GM18502 (cell line): ENCODE measurements around the gene DAB1.
"Not testable (repeated sequence)": the region's sequence is repeated elsewhere in the genome, so short reads cannot be mapped to it uniquely, and the experiment has no call there.

Experiments used
- ATAC-seq: cut with Tn5 transposase; IDR thresholded peaks from one replicate; pipeline ENCODE4 v1.9.1; 2021; ENCODE audit warnings: mild to moderate bottlenecking; ENCODE audit not compliant: unreplicated experiment, poor library complexity

The DAB1 gene

DNA sequence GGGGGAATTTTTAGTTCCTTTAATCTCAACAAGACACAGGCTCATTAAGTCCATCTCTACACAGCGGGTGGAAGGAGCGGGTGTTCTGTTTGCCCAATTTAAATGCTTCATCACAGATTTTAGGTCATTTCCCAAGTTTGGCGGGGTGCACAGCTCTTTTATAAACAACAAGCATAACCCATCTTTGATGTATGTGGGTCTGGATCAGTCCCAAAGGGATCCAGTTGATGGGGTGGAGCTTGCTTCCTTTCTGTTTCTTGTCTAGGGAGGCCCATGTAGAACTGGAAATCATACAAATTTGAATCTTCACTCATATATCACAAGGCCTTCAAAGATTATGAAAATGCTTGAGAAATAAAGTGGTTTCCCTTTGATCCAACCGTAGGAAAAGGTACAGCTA is 317.6 kb downstream of the DAB1 start:
- no peak for ATAC-seq

DNA sequence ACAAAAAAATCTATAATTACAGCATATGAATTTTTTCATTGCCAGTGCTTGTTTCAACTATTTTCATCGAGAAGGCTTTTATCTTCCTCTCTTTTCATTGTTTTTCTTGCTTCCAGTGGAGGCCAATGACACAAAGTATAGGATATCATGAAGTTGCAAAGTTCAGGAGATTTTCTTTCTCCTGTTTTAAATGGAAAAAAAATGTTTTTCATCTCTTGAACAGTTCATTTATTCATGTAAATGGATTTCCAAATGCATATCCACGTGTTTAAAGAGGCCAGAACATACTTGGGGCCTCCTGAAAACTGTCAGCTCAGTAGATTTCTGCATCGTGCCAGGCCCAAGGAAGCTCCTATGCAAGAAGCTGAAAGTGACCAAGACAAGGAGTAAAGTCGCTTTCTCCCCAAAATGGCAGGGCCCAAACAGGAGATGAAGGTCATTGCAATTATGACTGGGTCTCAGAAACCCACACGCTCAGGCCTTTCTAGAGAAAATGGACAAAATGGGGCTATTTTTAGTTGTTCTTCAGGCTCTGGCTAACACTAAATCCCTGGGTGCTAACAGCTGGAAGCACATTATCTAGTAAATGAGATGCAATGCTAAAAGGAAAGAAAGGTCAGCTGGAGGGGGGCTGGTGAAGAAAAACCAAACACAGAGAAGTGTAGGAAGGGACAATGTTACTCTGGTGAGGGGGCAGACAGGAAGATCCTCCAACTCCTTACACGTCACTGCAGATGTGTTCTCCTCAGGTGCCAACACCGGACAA is 321.1 kb downstream of the DAB1 start:
- no peak for ATAC-seq

DNA sequence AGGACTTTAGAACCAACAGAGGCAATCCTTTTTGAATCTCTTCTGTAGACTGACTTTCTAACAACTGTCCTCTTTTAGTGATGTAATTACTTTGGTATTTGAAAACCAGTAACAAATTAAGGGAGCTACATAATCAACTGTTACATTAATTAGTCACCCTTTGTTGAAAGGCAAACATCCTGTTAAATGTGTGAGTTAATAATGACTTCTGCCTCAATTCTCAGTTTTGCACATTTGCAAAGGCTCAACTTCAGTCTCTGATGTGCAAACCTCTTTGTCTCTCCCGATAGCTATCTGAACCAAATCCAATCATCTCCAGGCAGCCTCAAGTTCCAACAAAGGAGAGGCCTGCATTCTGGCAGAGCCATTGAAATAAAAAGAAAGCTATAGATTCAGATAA is 322.7 kb downstream of the DAB1 start:
- ATAC-seq, result no peak

- no peak for ATAC-seq
Measured at GRCh38 chr1:57094749-57095148, 329.1 kb downstream of the DAB1 start.

DNA sequence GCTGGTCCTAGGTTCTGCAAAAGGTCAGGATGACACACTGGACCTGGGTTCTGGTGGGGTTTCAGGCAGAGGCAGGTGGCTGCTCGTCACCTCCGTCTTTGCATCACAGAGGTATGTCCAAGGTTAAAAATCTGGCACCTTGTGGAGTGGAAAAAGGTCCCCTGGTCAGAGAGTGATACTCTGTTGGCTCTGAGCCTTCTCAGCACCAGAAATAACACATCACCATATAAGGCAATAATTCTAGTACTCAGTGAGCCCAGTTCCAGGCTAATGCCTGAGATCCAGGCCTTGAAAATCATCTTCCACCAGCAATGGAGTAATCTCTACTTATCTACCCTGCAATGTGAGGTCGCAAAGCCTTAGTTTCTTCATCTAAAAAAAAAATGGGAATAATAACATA is 330.7 kb downstream of the DAB1 start:
- ATAC-seq, result no peak

DNA sequence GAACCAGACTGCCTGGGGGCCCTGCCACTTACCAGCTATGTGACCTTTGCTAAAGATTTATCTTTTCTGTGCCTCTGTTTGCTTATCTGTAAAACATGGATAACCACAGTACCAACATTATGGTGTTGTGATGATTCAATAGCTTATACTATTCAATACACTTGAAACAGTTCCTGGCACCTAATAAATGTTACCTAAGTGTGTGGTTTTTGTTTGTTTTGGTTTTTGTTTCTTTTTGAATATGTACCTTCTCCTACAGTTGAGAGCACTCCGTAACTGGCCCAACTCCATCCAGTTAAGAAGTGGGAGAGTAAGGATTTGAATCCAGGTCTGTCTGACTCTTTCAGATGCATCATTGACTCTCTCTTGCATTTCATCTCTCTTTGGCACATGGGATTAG is 332.2 kb downstream of the DAB1 start:
- ATAC-seq, result no peak

- ATAC-seq, result no peak
Measured at GRCh38 chr1:57089855-57090254, 334.0 kb downstream of the DAB1 start.

- ATAC-seq, result no peak
Measured at GRCh38 chr1:57089221-57089620, 334.6 kb downstream of the DAB1 start.

- ATAC-seq, result no peak
Measured at GRCh38 chr1:57088653-57089052, 335.2 kb downstream of the DAB1 start.

GRCh38 chr1:57087660-57088059 is 336.2 kb downstream of the DAB1 start:
- ATAC-seq, result not testable (repeated sequence)

DNA sequence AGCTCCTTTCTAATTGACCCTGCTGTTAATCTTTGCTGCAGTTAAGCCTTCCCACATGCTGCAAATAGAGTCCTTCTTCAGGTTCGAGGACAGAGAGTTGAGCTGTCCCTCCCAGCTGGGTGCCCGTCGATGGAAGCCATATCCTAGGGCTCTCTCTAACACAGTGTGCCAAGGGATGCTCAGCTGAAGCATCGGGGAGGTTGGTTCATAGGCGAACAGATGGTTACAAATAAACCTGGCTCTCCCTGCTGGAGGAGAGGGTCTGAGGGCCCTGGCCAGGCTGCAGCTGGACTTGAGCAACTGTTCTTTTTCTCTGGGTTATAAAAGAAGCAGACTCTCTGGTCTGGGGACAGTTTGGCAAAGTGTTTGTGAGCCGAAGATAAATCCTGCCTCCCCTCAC is 337.7 kb downstream of the DAB1 start:
- ATAC-seq, result no peak

GRCh38 chr1:57084701-57085100 is 339.2 kb downstream of the DAB1 start:
- ATAC-seq, result no peak

DNA sequence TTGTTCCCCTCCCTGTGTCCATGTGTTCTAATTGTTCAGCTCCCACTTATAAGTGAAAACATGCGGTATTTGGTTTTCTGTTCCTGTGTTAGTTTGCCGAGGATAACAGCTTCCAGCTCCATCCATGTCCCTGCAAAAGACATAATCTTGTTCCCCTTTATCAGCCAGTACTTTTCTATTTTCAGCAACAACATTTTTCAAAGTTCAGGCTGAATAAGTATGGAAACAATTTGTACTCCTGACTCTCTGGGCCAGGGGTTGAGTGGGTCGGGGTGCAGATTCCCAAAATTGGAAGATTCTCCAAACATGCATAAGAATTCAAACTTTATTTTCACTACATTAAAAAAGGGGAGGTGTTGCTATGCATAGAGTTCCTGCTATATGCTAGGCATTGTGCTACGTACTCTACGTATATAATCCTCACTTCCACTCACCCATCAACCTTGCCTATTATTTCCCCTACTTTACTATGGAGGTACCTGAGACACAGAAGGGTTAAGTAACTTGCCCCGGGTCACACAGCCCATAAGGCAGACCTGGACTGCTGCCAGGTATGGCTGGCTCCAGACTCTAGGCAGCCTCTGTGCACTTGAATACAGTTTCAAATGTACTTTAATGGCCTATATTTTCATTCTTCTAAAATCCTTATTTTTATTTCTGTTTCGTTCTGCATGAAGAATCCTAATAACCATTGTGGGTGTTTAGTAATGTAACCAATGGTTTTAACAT is 341.0 kb downstream of the DAB1 start:
- no peak for ATAC-seq

DNA sequence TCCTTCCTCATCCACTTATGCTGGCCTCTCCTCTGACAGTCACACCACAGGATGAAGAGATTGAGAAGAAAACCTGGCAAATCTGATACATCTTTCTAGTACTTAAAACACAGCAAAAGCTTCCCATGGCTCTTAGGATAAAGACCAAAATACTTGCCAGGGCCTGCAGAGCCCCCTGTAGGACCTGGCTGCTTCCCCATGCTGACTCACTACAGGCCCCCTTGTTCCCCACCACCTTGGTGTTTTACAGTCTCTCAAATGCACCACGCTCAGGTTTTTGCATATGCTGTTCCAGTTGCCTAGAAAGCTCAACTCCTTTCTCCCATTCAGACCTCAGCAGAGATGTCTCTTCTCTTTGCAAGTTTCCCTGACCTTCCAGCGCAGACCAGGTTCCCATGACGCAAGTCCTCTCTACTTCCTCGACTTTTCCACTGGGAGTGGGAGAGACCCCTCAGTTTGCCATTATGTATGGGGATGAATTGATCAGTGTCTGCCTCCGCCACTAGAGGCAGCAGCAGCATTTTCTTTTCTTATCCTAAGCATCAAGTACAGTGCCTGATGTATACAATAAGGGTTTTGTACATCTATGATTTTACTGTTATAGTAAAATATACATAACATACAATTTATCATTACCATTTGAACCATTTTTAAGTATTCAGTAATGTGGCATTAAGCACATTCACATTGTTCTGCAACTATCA is 344.3 kb downstream of the DAB1 start:
- no peak for ATAC-seq

DNA sequence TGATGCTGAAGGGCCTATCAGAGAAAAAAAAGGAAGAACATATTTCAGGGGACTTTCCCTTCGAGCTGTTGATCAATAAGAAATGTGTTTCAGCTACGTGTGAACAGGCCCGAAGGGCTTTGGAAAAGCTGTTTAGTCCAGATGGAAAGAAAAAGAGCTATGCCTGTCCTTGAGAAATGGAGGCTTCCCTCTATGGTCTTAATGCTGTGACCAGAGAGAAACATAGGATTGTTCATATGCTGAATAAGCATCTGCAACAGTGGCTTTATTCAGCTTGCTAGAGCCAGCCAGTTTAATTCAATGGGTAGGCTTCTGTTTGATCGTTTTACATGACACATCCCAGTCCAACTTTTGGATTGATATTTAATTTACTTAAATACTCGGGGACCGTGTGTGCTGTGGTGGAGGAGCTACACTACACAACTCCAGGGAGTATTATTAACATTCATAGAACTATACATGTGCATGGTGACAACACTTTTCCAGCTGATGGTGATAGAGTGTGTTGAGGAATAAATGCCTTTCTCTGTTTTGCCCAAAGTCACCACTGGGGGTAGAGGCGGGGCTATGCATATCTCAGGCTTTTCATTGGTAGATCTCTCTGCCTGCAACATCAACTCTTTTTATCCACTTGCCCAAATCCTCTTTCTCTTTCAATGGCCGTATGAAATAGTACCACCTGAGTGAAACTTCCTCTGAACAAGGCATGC is 351.3 kb downstream of the DAB1 start:
- ATAC-seq, result peak; percentile 78

- ATAC-seq, result no peak
Measured at GRCh38 chr1:57067863-57068262, 356.0 kb downstream of the DAB1 start.

GRCh38 chr1:57066980-57067610 is 356.8 kb downstream of the DAB1 start:
- no peak for ATAC-seq

- ATAC-seq, result no peak
Measured at GRCh38 chr1:57065442-57065841, 358.4 kb downstream of the DAB1 start.

- no peak for ATAC-seq
Measured at GRCh38 chr1:57064379-57065140, 359.3 kb downstream of the DAB1 start.
